WERI-Rb-1 (cell line): Measurements from ENCODE around the gene WIPF3.

Experiments used
- DNase-seq: peaks from one replicate; pipeline ENCODE4 v3.0.0-alpha.2; 2020
- H3K27ac ChIP-seq: fragments of 250-450 bp; sonication (Bioruptor Pico); 2 replicates; pipeline ENCODE4 v1.5.1; 2020; ENCODE audit warnings: mild to moderate bottlenecking, moderate library complexity
- H3K27me3 ChIP-seq: fragments of 250-450 bp; sonication (Bioruptor Pico); 2 replicates; pipeline ENCODE4 v1.5.1; 2021; ENCODE audit warnings: mild to moderate bottlenecking, low read depth, moderate library complexity; ENCODE audit not compliant: insufficient read depth, severe bottlenecking
- H3K36me3 ChIP-seq: fragments of 250-450 bp; sonication (Bioruptor Pico); 2 replicates; pipeline ENCODE4 v1.5.1; 2020; ENCODE audit warnings: mild to moderate bottlenecking, moderate library complexity
- H3K4me3 ChIP-seq: 2 replicates; pipeline ENCODE4 v1.5.1; 2011; ENCODE audit warnings: low read depth, mild to moderate bottlenecking, control low read depth, low read length
- H3K9me3 ChIP-seq: fragments of 250-450 bp; sonication (Bioruptor Pico); 2 replicates; pipeline ENCODE4 v1.5.1; 2021; ENCODE audit warnings: mild to moderate bottlenecking, moderate library complexity; ENCODE audit not compliant: severe bottlenecking
- TF ChIP-seq, protein P1 (sequence below): IDR thresholded peaks from 2 replicates; pipeline ENCODE4 v1.5.1; 2011; ENCODE audit warnings: low read depth, mild to moderate bottlenecking, control low read depth, inconsistent platforms, low read length

WIPF3 gene

DNA sequence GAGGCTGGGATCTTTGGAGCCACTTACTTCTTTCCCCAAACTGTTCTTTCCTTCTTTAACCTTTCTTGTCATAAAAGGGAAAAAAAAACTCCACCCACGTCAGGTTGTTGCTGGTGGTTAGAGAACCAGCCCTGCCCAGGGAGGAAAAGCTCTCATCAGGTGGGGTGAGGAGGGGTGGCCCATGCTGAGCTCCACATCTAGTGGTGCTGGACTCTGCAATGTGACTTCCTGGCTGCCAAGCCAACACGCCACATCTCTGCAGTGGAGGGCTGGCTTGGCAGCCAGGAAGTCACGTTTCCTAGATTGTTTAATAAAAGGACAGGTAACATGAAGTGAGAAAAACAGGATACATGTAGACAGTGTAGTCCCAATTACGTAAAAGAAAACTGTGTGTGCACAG is 37.4 kb downstream of the WIPF3 start:
- TF ChIP-seq, protein P1, sequence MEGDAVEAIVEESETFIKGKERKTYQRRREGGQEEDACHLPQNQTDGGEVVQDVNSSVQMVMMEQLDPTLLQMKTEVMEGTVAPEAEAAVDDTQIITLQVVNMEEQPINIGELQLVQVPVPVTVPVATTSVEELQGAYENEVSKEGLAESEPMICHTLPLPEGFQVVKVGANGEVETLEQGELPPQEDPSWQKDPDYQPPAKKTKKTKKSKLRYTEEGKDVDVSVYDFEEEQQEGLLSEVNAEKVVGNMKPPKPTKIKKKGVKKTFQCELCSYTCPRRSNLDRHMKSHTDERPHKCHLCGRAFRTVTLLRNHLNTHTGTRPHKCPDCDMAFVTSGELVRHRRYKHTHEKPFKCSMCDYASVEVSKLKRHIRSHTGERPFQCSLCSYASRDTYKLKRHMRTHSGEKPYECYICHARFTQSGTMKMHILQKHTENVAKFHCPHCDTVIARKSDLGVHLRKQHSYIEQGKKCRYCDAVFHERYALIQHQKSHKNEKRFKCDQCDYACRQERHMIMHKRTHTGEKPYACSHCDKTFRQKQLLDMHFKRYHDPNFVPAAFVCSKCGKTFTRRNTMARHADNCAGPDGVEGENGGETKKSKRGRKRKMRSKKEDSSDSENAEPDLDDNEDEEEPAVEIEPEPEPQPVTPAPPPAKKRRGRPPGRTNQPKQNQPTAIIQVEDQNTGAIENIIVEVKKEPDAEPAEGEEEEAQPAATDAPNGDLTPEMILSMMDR, result no peak
- H3K36me3 ChIP-seq, result no peaks in the 10 kb centered on the region
- no peak for DNase-seq
- no peaks in the 10 kb centered on the region for H3K9me3 ChIP-seq
- H3K27me3 ChIP-seq, result no peaks in the 10 kb centered on the region
- H3K27ac ChIP-seq, result no peak overlapping the region
- no peak overlapping the region for H3K4me3 ChIP-seq

DNA sequence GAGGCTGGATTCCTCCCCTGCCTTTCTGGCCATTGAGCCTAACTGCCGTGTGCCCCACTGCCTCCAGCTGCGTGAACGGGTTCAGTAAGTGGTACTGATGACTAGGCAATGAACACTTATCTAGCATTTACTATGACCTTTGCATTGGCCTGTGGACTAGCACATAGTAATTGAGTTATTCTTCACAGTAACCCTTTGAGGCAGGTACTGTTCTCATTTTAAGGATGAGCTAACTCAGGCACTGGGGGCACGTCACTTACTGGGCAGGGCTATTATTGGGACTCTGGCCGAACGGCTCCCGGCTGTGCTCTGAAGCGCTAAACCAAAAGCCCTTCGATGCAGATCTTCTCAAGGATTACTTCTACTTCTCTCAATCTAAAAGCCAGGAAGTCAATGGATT is 38.3 kb downstream of the WIPF3 start:
- no peaks in the 10 kb centered on the region for H3K27me3 ChIP-seq
- no peak overlapping the region for H3K4me3 ChIP-seq
- TF ChIP-seq, protein P1, result no peak
- H3K27ac ChIP-seq, result no peak overlapping the region
- H3K9me3 ChIP-seq, result no peaks in the 10 kb centered on the region
- no peaks in the 10 kb centered on the region for H3K36me3 ChIP-seq
- no peak for DNase-seq

DNA sequence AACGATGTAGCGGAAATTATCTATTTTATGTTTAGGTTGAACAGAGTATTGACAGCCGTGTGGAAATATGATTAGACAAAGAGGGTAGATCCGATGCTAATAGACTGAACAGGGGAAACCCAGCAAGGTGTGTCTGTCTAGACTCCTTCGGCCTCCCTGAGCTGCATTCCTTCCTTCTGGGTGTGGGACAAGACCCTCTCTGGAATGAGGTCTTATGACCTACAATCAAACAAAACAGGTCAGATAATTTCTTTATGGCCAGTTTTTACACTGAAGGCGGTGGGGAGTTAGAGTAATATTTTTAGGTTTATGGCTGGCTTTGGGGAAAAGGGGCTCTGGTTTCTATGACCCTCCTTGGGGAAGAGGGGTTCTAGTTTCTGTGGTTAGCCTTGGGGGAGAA is 41.2 kb downstream of the WIPF3 start:
- H3K4me3 ChIP-seq, result no peak overlapping the region
- H3K36me3 ChIP-seq, result no peaks in the 10 kb centered on the region
- H3K27ac ChIP-seq, result no peak overlapping the region
- TF ChIP-seq, protein P1, result no peak
- H3K27me3 ChIP-seq, result no peaks in the 10 kb centered on the region
- no peaks in the 10 kb centered on the region for H3K9me3 ChIP-seq
- no peak for DNase-seq

DNA sequence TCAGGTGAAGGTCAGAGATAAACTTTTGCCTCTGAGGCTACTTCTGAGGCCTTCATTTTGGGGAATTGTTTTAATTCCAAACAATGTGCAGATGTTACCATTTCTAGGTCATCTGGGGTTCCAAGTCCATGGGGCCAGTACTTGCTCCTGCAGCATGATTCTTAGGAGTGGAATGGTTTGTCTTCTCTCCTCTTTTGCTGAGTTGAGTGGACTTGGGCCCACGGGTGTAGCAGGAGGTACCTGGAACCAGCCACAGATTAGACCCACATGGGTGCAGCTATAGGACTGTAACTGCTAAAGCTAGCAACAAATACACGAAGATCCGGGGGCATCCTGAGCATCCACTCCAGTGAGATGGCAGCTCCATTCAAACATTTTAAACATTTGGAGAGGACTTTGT is 41.6 kb downstream of the WIPF3 start:
- no peak for DNase-seq

DNA sequence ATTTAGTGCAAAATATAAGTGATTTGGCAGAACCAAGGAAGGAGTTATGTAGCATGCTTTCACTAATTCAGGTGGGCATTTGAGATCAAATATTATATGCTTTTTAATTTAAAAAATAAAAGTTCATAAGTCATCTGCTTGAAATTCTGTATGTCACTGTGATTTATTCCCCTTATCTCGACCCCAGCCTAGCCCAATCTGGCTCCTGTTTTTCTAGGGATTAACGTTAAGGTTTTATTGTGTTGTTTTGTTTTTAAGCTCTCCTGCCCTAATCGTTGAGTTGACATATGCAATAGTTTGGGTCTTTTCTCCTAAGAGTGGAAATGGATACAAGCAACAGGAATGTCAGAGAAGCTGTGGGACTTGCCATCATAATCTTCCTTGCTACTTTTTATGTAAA is 42.6 kb downstream of the WIPF3 start:
- no peaks in the 10 kb centered on the region for H3K9me3 ChIP-seq
- TF ChIP-seq, protein P1, result no peak
- H3K4me3 ChIP-seq, result no peak overlapping the region
- no peak overlapping the region for H3K27ac ChIP-seq
- no peak for DNase-seq
- no peaks in the 10 kb centered on the region for H3K36me3 ChIP-seq
- H3K27me3 ChIP-seq, result no peaks in the 10 kb centered on the region

More for the DNA sequence above, 41.6 kb downstream of the WIPF3 start:
- no peaks in the 10 kb centered on the region for H3K9me3 ChIP-seq
- H3K27ac ChIP-seq, result no peak overlapping the region
- H3K27me3 ChIP-seq, result no peaks in the 10 kb centered on the region
- TF ChIP-seq, protein P1, result no peak
- H3K36me3 ChIP-seq, result no peaks in the 10 kb centered on the region
- no peak overlapping the region for H3K4me3 ChIP-seq

DNA sequence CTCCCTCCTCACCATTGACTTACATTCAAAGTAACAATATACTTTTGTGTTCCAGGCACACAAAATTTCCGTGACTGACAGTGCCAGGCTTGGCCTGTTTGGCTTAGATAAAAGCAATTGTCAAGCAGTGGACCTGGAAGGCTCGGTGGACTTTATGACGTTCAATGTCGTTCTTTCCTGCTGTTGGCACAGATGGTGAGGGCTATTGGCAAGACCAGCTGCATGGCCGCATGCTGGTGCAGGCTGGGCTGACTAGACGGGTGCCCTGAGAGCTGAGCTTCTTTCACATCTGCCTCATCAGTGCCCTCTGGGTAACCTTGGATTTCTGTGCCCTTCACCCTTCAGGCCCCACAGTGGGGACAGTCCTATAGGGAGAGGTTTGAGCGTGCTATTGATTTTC is 45.2 kb downstream of the WIPF3 start:
- TF ChIP-seq, protein P1, result no peak
- no peaks in the 10 kb centered on the region for H3K9me3 ChIP-seq
- H3K27me3 ChIP-seq, result no peaks in the 10 kb centered on the region
- DNase-seq, result no peak
- no peak overlapping the region for H3K4me3 ChIP-seq
- no peak overlapping the region for H3K27ac ChIP-seq
- no peaks in the 10 kb centered on the region for H3K36me3 ChIP-seq
